GM23338 (cell line): ENCODE results near the gene TTC28.

Experiments
- CREB1 ChIP-seq: fragments of 250-450 bp; sonication (Bioruptor Pico); IDR thresholded peaks from 2 replicates; pipeline ENCODE4 v1.5.0; 2020; ENCODE audit warnings: low read depth, mild to moderate bottlenecking, moderate library complexity
- EZH2 ChIP-seq: fragments of 200-600 bp; sonication (generic); IDR thresholded peaks from one replicate; pipeline ENCODE4 v1.8.0; 2017; ENCODE audit warnings: antibody characterized with exemption, mild to moderate bottlenecking, low read depth; ENCODE audit not compliant: unreplicated experiment
- EZH2phosphoT487 ChIP-seq: fragments of 200-600 bp; sonication (generic); IDR thresholded peaks from one replicate; pipeline ENCODE4 v1.8.1; 2018; ENCODE audit warnings: antibody characterized with exemption; ENCODE audit not compliant: unreplicated experiment
- JUNB ChIP-seq: IDR thresholded peaks from one replicate; pipeline ENCODE4 v1.6.1; 2016; ENCODE audit warnings: antibody characterized with exemption; ENCODE audit not compliant: unreplicated experiment
- NANOG ChIP-seq: IDR thresholded peaks from 2 replicates; pipeline ENCODE4 v1.6.1; 2016; ENCODE audit warnings: antibody characterized with exemption, borderline replicate concordance
- POLR2AphosphoS5 ChIP-seq: IDR thresholded peaks from 2 replicates; pipeline ENCODE4 v1.6.1; 2016; ENCODE audit warnings: antibody characterized with exemption, low read depth
- ZNF114 ChIP-seq: fragments of 250-450 bp; sonication (Bioruptor Pico); IDR thresholded peaks from 2 replicates; pipeline ENCODE4 v1.5.0; 2020; ENCODE audit warnings: mild to moderate bottlenecking, moderate library complexity
- ZNF331 ChIP-seq: fragments of 250-450 bp; sonication (Bioruptor Pico); IDR thresholded peaks from 2 replicates; pipeline ENCODE4 v1.5.0; 2020; ENCODE audit warnings: low read depth, mild to moderate bottlenecking, moderate library complexity
- TF ChIP-seq, protein P1 (sequence below), 2 experiments: fragments of 200-600 bp in 1 of 2; sonication (generic) in 1 of 2; conservative IDR thresholded peaks; 2 replicates each; pipeline versions ENCODE4 v1.5.1 to v1.6.1; 2016 to 2017; ENCODE audit warnings: antibody characterized with exemption in 2 of 2, low read depth in 2 of 2, mild to moderate bottlenecking in 2 of 2, moderate library complexity in 1 of 2

DNA sequence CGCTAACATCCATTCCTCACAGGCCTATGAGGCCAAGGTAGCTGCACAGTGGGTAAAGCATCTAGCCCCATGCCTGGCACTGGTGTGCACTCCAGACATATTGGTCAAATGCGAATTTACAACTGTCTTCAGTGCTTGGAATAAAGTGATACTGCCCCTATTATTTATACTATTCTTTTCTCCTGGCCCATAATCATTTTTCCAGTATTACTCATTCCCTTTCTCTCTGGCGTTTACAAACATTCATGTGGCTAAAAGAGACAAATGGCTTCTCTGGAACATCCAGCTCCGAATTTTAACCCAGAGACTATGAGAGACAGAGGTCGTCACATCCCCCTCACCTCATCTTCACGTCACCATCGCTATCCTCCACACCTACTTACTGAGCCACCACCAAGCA lies 673.4 kb downstream of the TTC28 start:
- TF ChIP-seq, protein P1, sequence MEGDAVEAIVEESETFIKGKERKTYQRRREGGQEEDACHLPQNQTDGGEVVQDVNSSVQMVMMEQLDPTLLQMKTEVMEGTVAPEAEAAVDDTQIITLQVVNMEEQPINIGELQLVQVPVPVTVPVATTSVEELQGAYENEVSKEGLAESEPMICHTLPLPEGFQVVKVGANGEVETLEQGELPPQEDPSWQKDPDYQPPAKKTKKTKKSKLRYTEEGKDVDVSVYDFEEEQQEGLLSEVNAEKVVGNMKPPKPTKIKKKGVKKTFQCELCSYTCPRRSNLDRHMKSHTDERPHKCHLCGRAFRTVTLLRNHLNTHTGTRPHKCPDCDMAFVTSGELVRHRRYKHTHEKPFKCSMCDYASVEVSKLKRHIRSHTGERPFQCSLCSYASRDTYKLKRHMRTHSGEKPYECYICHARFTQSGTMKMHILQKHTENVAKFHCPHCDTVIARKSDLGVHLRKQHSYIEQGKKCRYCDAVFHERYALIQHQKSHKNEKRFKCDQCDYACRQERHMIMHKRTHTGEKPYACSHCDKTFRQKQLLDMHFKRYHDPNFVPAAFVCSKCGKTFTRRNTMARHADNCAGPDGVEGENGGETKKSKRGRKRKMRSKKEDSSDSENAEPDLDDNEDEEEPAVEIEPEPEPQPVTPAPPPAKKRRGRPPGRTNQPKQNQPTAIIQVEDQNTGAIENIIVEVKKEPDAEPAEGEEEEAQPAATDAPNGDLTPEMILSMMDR (conservative IDR thresholded peaks at IDR 0.05; ENCODE audit: low read depth in 2 of 2) = no peak
- TF ChIP-seq NANOG (no peak), POLR2AphosphoS5 (no peak), EZH2 (no peak), CREB1 (no peak), ZNF114 (no peak), EZH2phosphoT487 (no peak), ZNF331 (CRISPR knock-in tag) (no peak), JUNB (no peak)
